Activated B cell treated with CpG ODN at 0.5 μM for 24 hours (primary cell): ENCODE data around the gene STT3A. TPM values are rescaled to one million over a fixed set of nuclear protein-coding genes. Genes with fewer than 3 reads are reported as not detected.

Experiments used
- ATAC-seq: fragments of 200-7000 bp; cut with Tn5 transposase; one replicate; pipeline ENCODE4 v1.10.0; 2021; ENCODE audit warnings: low read depth, mild to moderate bottlenecking, moderate library complexity
- CTCF ChIA-PET: fragments of 350-600 bp; sonication (Branson Sonifier 250); formaldehyde crosslinking; loops from one replicate; lab custom pipeline; 2021; ENCODE audit warnings: antibody characterized with exemption; lab: Charles Lee
- POLR2A ChIA-PET: fragments of 350-600 bp; sonication (Branson Sonifier 250); formaldehyde crosslinking; loops from one replicate; lab custom pipeline; 2021; ENCODE audit warnings: antibody characterized with exemption; lab: Charles Lee
- DNase-seq: peaks from one replicate; pipeline ENCODE4 v3.0.0; 2022
- H3K27ac Mint-ChIP-seq: one replicate; pipeline ENCODE4 v1.8.0; 2020; ENCODE audit warnings: mixed read lengths
- H3K27me3 Mint-ChIP-seq: one replicate; pipeline ENCODE4 v1.8.0; 2021; ENCODE audit warnings: mixed read lengths
- H3K36me3 Mint-ChIP-seq: one replicate; pipeline ENCODE4 v1.8.0; 2021; ENCODE audit warnings: low read depth, mixed read lengths
- H3K4me1 Mint-ChIP-seq: one replicate; pipeline ENCODE4 v1.8.0; 2021; ENCODE audit warnings: mixed read lengths
- H3K4me3 Mint-ChIP-seq: one replicate; pipeline ENCODE4 v1.8.0; 2020; ENCODE audit warnings: mild to moderate bottlenecking, mixed read lengths
- H3K9me3 Mint-ChIP-seq: one replicate; pipeline ENCODE4 v1.8.0; 2020; ENCODE audit warnings: mixed read lengths
- intact Hi-C: fragments of 100-400 bp; cut with micrococcal nuclease; formaldehyde crosslinking; loops from one replicate; pipeline ENCODE4 v1.15.1; 2024
- total RNA-seq: library from RNA; stranded (reverse); gene quantifications from 2 replicates; pipeline ENCODE4 v1.2.3, GENCODE V29; 2022
- TF ChIP-seq, protein P1 (sequence below): fragments of 200-600 bp; IDR thresholded peaks from one replicate; pipeline ENCODE4 v1.8.0; 2022; ENCODE audit warnings: antibody characterized with exemption, mild to moderate bottlenecking

The STT3A gene
- total RNA-seq, 1 donor from 2014 or later: 86.5 TPM

DNA sequence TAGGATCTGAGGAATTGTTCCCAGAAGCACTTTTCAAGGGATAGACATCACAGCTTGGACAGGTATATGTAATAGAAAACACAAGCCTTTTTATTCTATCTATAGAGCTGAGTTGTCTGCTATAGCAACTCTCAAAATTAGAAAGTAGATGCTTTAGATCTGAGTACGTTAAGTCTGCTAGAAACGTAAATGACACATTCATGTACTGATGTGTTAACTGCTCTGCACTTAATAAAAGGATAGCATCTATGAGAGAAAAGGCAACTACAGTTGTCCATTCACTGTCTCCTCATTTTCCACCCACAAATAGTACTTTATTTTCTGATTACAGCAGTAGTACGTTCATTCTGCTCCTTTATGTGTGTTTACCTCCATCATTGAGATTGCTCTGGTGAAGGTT is 6.0 kb upstream of the STT3A start:
- no peak for ATAC-seq
- POLR2A ChIA-PET: no interaction called here
- no peak overlapping the region for H3K27ac Mint-ChIP-seq
- H3K4me3 Mint-ChIP-seq: no peak overlapping the region
- TF ChIP-seq, protein P1, sequence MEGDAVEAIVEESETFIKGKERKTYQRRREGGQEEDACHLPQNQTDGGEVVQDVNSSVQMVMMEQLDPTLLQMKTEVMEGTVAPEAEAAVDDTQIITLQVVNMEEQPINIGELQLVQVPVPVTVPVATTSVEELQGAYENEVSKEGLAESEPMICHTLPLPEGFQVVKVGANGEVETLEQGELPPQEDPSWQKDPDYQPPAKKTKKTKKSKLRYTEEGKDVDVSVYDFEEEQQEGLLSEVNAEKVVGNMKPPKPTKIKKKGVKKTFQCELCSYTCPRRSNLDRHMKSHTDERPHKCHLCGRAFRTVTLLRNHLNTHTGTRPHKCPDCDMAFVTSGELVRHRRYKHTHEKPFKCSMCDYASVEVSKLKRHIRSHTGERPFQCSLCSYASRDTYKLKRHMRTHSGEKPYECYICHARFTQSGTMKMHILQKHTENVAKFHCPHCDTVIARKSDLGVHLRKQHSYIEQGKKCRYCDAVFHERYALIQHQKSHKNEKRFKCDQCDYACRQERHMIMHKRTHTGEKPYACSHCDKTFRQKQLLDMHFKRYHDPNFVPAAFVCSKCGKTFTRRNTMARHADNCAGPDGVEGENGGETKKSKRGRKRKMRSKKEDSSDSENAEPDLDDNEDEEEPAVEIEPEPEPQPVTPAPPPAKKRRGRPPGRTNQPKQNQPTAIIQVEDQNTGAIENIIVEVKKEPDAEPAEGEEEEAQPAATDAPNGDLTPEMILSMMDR: no peak
- peaks cover 34% of the 10 kb centered on the region for H3K36me3 Mint-ChIP-seq
- intact Hi-C loops: no loop called here
- no peaks in the 10 kb centered on the region for H3K27me3 Mint-ChIP-seq
- H3K9me3 Mint-ChIP-seq: no peaks in the 10 kb centered on the region
- peaks cover 16% of the 10 kb centered on the region for H3K4me1 Mint-ChIP-seq
- CTCF ChIA-PET: no interaction called here
- DNase-seq: no peak

DNA sequence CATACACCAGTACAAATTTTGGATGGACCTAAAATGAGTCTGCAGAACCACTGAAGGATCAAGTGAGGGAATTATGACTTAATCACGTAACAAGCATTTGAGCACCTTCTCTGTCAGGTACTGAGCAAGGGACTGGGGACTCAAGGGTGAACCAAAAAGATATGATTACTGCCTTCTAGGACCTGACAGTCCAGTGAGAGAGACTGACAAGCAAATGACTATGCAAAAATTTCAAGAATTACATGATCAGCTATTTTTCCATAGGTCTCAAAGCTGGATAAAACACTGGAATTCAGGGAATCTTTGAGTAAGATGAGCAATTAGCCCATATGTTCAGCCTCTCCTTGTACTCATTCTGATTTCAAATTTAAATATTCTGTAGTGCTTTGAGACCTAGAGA is 5.2 kb upstream of the STT3A start:
- Mint-ChIP-seq H3K4me1 (peaks cover 22% of the 10 kb centered on the region), H3K36me3 (peaks cover 33% of the 10 kb centered on the region), H3K27ac (no peak overlapping the region), H3K4me3 (no peak overlapping the region), H3K27me3 (no peaks in the 10 kb centered on the region), H3K9me3 (no peaks in the 10 kb centered on the region)
- POLR2A ChIA-PET: no interaction called here
- intact Hi-C loops: no loop called here
- CTCF ChIA-PET: no interaction called here
- ATAC-seq (no peak), DNase-seq (no peak)
- TF ChIP-seq, protein P1: no peak

DNA sequence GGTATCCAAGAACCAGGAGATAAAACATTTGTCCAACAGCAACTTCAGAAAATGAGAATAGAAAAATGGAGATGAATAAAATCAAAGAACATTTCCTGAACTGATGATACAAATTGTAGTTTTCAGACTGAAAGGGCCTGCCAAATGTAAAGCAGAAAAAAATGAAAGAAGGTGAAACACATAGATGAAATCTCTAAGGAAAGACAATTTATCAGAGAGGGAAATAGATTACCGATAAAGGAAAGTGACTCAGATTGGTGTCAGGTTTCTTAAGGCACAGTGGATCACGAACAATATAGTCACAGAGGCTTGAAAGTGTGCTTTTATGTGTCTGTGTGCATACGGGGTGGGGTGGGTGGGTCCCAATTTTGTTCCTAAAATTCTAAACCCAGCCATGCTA is 4.1 kb upstream of the STT3A start:
- H3K27ac Mint-ChIP-seq: no peak overlapping the region
- TF ChIP-seq, protein P1: no peak
- no peaks in the 10 kb centered on the region for H3K27me3 Mint-ChIP-seq
- peaks cover 29% of the 10 kb centered on the region for H3K36me3 Mint-ChIP-seq
- H3K4me1 Mint-ChIP-seq: peaks cover 30% of the 10 kb centered on the region
- ATAC-seq (no peak), DNase-seq (no peak)
- ChIA-PET CTCF (no interaction called here), POLR2A (no interaction called here)
- no peak overlapping the region for H3K4me3 Mint-ChIP-seq
- intact Hi-C loops: no loop called here
- H3K9me3 Mint-ChIP-seq: no peaks in the 10 kb centered on the region

DNA sequence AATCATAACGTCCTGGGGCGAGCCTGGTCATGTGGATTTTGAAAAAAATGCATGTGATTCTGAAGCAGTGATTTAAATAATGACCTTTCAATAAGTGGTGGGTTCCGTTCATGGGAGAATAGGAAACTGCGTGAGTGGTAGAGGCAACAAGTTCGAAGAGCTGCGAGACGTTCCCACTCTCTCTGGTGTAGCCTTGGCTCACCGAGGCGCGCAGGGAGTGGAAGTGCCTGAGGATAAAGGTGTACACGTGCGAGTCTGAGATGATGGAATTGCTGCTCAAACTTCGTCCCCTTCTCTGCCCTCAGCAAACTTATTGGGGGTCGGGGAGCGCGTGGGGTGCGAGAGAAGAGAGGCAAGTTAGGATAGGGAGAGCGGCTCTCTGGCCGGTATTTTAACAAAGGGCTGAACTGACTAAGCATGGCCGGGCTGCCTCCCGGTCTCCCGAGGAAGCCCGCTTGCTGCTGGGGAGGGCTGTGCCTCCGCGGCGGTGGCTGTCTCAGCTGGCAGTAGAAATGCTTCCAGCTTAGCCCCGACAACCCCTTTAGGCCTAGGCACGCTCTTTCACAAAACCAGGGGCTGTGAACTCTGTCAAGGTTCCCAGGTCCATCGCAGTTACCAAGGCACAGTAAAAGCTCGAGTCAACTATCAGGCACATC is 875 bp upstream of the STT3A start:
- H3K27ac Mint-ChIP-seq: peak overlapping the region; percentile 99
- intact Hi-C loops: loop anchor here (1.0 to 5.0 kb wide), 10 partner anchors 22 to 918 kb away; partner anchors contain the start of genes CCDC15, CHEK1, EI24 and FAM118B
- POLR2A ChIA-PET: interaction anchor here (0.6 to 4.8 kb wide), 20 partner anchors 9 to 712 kb away, joined by 3 to 82 read pairs (median 6); partner anchors contain the start of genes CCDC15, CHEK1, DCPS and EI24
- peak overlapping the region; percentile 95 for H3K4me3 Mint-ChIP-seq
- peaks cover 58% of the 10 kb centered on the region for H3K4me1 Mint-ChIP-seq
- peak; percentile 52 for DNase-seq
- H3K27me3 Mint-ChIP-seq: no peaks in the 10 kb centered on the region
- ATAC-seq: peak; percentile 9
- TF ChIP-seq, protein P1: no peak
- H3K36me3 Mint-ChIP-seq: peaks cover 26% of the 10 kb centered on the region
- CTCF ChIA-PET: interaction anchor here (1.4 to 1.9 kb wide), 2 partner anchors 22 to 169 kb away, joined by 3 to 10 read pairs; partner anchors contain the start of gene EI24
- no peaks in the 10 kb centered on the region for H3K9me3 Mint-ChIP-seq

DNA sequence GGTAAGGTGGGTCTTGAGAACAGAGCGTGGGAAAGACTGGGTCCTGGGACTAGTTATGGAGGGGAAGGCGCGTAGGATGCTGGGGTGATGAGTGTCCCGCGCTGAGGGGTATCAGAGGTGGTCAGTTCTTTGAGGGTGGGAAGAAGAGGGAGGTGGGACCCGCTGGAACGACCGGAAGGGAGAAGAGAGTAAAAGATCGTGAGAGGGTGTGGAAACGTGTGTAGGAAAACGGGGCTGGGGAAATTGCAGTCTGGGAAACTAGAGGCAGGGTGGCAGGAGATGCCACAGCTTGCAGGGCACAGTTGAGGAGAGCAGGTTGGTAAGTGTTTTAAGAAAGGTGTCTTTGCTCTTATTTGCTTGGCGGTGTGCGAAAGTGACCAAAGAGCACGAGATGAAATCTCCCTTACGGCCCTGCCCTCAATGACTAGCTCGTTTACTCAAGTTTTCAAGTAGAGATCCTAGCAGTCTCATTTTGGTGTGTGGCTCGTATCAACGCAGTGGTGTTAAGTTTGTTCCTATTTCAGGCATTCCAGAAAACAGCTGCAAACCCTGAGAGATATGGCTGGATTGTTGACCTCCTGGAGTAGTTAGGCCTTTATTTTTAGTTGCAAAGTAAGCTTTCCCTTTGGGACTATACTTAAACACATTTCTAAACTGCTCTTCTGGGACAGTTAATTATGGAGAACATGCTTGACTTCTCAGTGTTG is 615 bp downstream of the STT3A start:
- H3K36me3 Mint-ChIP-seq: peaks cover 40% of the 10 kb centered on the region
- POLR2A ChIA-PET: interaction anchor here (1.4 to 4.8 kb wide), 11 partner anchors 9 to 711 kb away, joined by 3 to 82 read pairs (median 11); partner anchors contain the start of genes CCDC15, CHEK1, DCPS and EI24
- ATAC-seq (no peak), DNase-seq (no peak)
- intact Hi-C loops: loop anchor here (5.0 kb wide), 1 partner anchor 521 kb away; no protein-coding TSS in a partner anchor
- CTCF ChIA-PET: interaction anchor here (1.4 to 1.9 kb wide), 2 partner anchors 24 to 170 kb away, joined by 3 to 10 read pairs; partner anchors contain the start of gene EI24
- H3K4me1 Mint-ChIP-seq: peaks cover 56% of the 10 kb centered on the region
- no peaks in the 10 kb centered on the region for H3K9me3 Mint-ChIP-seq
- H3K27me3 Mint-ChIP-seq: no peaks in the 10 kb centered on the region
- H3K27ac Mint-ChIP-seq: peak overlapping the region; percentile 99
- TF ChIP-seq, protein P1: no peak
- H3K4me3 Mint-ChIP-seq: peak overlapping the region; percentile 95
